Upper lobe of right lung (tissue), 1 donor: ENCODE measurements around the gene ZNF146. TPM values are rescaled to one million over a fixed set of nuclear protein-coding genes. Genes with fewer than 3 reads are reported as not detected.
"Not testable (repeated sequence)": the region's sequence is repeated elsewhere in the genome, so short reads cannot be mapped to it uniquely, and the experiment has no call there.

ENCODE experiments used
- ATAC-seq: fragments of 200-7000 bp; cut with Tn5 transposase; one replicate; pipeline ENCODE4 v1.9.1; 2020; ENCODE audit warnings: mild to moderate bottlenecking, moderate library complexity
- DNase-seq: peaks from one replicate; pipeline ENCODE4 v3.0.0-alpha.2; 2020
- H3K27ac ChIP-seq: fragments of 200-600 bp; one replicate; pipeline ENCODE4 v1.8.0; 2022
- H3K27me3 ChIP-seq: fragments of 200-600 bp; one replicate; pipeline ENCODE4 v1.8.0; 2022; ENCODE audit warnings: mild to moderate bottlenecking
- H3K36me3 ChIP-seq: fragments of 200-600 bp; one replicate; pipeline ENCODE4 v1.8.0; 2022
- H3K4me1 ChIP-seq: fragments of 200-600 bp; one replicate; pipeline ENCODE4 v1.8.0; 2022
- H3K4me3 ChIP-seq: fragments of 200-600 bp; one replicate; pipeline ENCODE4 v1.8.0; 2022; ENCODE audit warnings: mild to moderate bottlenecking
- H3K9me3 ChIP-seq: fragments of 200-600 bp; one replicate; pipeline ENCODE4 v1.8.0; 2022
- CTCF ChIP-seq: fragments of 200-600 bp; IDR thresholded peaks from one replicate; pipeline ENCODE4 v1.8.0; 2022; ENCODE audit warnings: antibody characterized with exemption
- intact Hi-C: fragments of 100-400 bp; cut with DNase I; formaldehyde crosslinking; loops from one replicate; pipeline ENCODE4 v1.11.0; 2022
- total RNA-seq: library from RNA; stranded (reverse); fragmentation: NEBNext Ultra II Directional; extraction: Animal tissue kit (Norgen Biotek cat#: 25700); gene quantifications from one replicate; pipeline ENCODE4 v1.2.1, GENCODE V29; 2021
- donor health status: DM: no; HTN: yes; CAD: no; lungs with severe emphysema.

The ZNF146 gene
- total RNA-seq, 1 donor from 2014 or later = 41.2 TPM

- Histone ChIP-seq H3K9me3 (no peaks in the 10 kb centered on the region), H3K36me3 (peaks cover 17% of the 10 kb centered on the region), H3K27me3 (no peaks in the 10 kb centered on the region), H3K27ac (no peak overlapping the region), H3K4me3 (no peak overlapping the region), H3K4me1 (no peaks in the 10 kb centered on the region)
- intact Hi-C loops = no loop called here
- no peak for TF ChIP-seq CTCF
- ATAC-seq = no peak
- DNase-seq = no peak
Measured at GRCh38 chr19:36183245-36183628, 31.7 kb upstream of the ZNF146 start.

GRCh38 chr19:36186722-36187121, 28.2 kb upstream of the ZNF146 start:
- H3K27me3 ChIP-seq, H3K27ac ChIP-seq, DNase-seq, intact Hi-C loops, H3K4me1 ChIP-seq, H3K9me3 ChIP-seq, ATAC-seq, H3K4me3 ChIP-seq: not testable (repeated sequence)
- H3K36me3 ChIP-seq = peaks cover 17% of the 10 kb centered on the region

GRCh38 chr19:36196249-36196648, 18.7 kb upstream of the ZNF146 start:
- peaks cover 21% of the 10 kb centered on the region for H3K36me3 ChIP-seq
- H3K27me3 ChIP-seq = no peaks in the 10 kb centered on the region
- no peak for ATAC-seq
- intact Hi-C loops = no loop called here
- TF ChIP-seq CTCF = no peak
- H3K4me3 ChIP-seq = no peak overlapping the region
- no peaks in the 10 kb centered on the region for H3K4me1 ChIP-seq
- DNase-seq = no peak
- H3K27ac ChIP-seq = no peak overlapping the region
- no peaks in the 10 kb centered on the region for H3K9me3 ChIP-seq

- no peaks in the 10 kb centered on the region for H3K4me1 ChIP-seq
- ATAC-seq = no peak
- peaks cover 21% of the 10 kb centered on the region for H3K36me3 ChIP-seq
Measured at GRCh38 chr19:36198119-36198518, 16.8 kb upstream of the ZNF146 start.

DNA sequence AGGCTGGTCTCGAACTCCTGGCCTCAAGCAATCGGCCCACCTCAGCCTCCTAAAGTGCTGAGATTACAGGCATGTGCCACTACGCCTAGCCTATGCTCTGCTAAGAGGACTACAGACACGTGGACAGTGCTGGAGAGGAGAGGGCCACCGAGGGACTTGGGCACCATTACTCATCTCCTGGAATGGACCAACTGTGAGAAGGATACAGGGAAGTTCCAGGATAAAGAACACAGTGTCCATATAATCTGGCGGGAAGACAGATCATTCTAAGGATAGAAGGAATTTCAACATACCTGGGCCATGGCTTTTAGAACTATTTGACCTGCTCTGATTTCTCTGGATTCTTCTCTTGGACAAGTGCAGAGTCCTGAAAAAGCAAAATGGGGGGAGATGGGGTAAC, 13.2 kb upstream of the ZNF146 start:
- no peaks in the 10 kb centered on the region for H3K4me1 ChIP-seq
- H3K4me3 ChIP-seq = no peak overlapping the region
- no peak overlapping the region for H3K27ac ChIP-seq
- DNase-seq = no peak
- ATAC-seq = no peak
- no peaks in the 10 kb centered on the region for H3K9me3 ChIP-seq
- no peaks in the 10 kb centered on the region for H3K27me3 ChIP-seq
- no peak for TF ChIP-seq CTCF
- H3K36me3 ChIP-seq = no peaks in the 10 kb centered on the region
- intact Hi-C loops = no loop called here

More at GRCh38 chr19:36198119-36198518, 16.8 kb upstream of the ZNF146 start:
- Histone ChIP-seq H3K4me3 (no peak overlapping the region), H3K27ac (no peak overlapping the region), H3K27me3 (no peaks in the 10 kb centered on the region), H3K9me3 (no peaks in the 10 kb centered on the region)
- DNase-seq = no peak
- intact Hi-C loops = no loop called here
- TF ChIP-seq CTCF = no peak

DNA sequence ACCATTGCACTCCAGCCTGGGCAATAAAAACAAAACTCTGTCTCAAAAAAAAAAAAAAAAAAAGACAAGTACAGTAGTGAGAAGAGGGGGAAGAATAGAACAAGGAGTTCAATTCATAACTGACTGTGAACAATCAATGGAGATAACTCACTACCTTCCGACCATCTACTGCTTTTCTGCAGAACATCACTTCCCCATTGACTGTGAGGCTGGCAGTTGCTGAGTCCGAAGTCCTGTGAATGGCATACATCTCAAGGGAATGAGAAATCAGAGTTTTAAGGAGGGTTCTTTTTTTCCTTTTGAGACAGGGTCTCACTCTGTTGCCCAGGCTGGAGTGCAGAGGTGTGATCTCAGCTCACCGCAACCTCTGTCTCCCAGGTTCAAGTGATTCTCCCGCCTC, 11.6 kb upstream of the ZNF146 start:
- H3K9me3 ChIP-seq = no peaks in the 10 kb centered on the region
- H3K36me3 ChIP-seq = no peaks in the 10 kb centered on the region
- no peak for TF ChIP-seq CTCF
- no peak overlapping the region for H3K27ac ChIP-seq
- ATAC-seq = no peak
- intact Hi-C loops = no loop called here
- no peak for DNase-seq
- H3K4me1 ChIP-seq = no peaks in the 10 kb centered on the region
- H3K27me3 ChIP-seq = no peaks in the 10 kb centered on the region
- no peak overlapping the region for H3K4me3 ChIP-seq
